Right atrium auricular region (tissue), 2 donors: ENCODE data around the gene OR51B6. TPM values are rescaled to one million over a fixed set of nuclear protein-coding genes. Genes with fewer than 3 reads are reported as not detected.
A peak's percentile ranks its signal among the peaks of the same experiment; 100 is the strongest.

Experiments
- DNase-seq: peaks from one replicate; pipeline ENCODE4 v3.0.0-alpha.2; 2019; ENCODE audit warnings: low spot score
- H3K27ac ChIP-seq, 2 donors: fragments of 200-600 bp; sonication (generic); 1 replicate in 1 of 2; 2 replicates in 1 of 2; pipeline ENCODE4 v1.5.1; 2016 to 2019
- H3K27me3 ChIP-seq, 2 donors: fragments of 200-600 bp; sonication (generic); one replicate each; pipeline versions ENCODE4 v1.5.1 to v1.6.0; 2017 to 2019
- H3K36me3 ChIP-seq: fragments of 200-600 bp; sonication (generic); one replicate; pipeline ENCODE4 v1.5.1; 2016
- H3K4me1 ChIP-seq, 2 donors: fragments of 200-600 bp; sonication (generic); one replicate each; pipeline versions ENCODE4 v1.5.1 to v1.6.0; 2017 to 2019
- H3K4me3 ChIP-seq, 2 donors: fragments of 200-600 bp; sonication (generic); 1 replicate in 1 of 2; 2 replicates in 1 of 2; pipeline ENCODE4 v1.5.1; 2017 to 2019; ENCODE audit warnings: mild to moderate bottlenecking in 1 of 2, moderate library complexity in 1 of 2
- H3K9me3 ChIP-seq, 2 donors: fragments of 200-600 bp; sonication (generic); one replicate each; pipeline ENCODE4 v1.5.1; 2019
- total RNA-seq, 2 donors: library from RNA; depleted of rRNA; stranded (reverse); fragments of >200 nt; gene quantifications; one replicate each; pipeline ENCODE4 v1.1.0, GENCODE V29; 2016
- TF ChIP-seq, protein P1 (sequence below), 2 donors: fragments of 200-600 bp; sonication (generic); IDR thresholded peaks; one replicate each; pipeline ENCODE4 v1.5.1; 2019; ENCODE audit warnings: antibody characterized with exemption in 2 of 2

OR51B6 gene
- total RNA-seq, 2 donors from 2014 or later, result not detected

DNA sequence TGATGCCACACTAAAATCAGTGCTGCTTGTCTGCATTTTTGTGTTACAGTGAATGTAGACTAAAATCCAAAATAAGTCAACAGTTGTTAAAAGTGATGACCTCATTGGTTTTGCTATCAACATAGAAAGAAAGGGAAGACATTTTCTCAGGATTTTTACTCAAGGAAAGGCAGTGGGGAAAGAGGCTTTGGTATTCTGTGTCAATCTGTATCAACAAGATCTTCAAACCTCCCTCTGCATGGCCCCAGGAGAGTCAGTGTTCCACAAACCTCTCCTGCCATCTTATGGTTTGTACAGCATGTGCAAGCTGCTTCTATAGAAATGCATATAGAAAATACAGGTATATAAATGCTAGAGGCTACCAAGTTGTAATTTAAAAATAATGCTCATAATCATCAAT lies 18.5 kb downstream of the OR51B6 start:
- H3K4me1 ChIP-seq, result peaks cover 0 to 10% of the 10 kb centered on the region in 2 donors
- TF ChIP-seq, protein P1, sequence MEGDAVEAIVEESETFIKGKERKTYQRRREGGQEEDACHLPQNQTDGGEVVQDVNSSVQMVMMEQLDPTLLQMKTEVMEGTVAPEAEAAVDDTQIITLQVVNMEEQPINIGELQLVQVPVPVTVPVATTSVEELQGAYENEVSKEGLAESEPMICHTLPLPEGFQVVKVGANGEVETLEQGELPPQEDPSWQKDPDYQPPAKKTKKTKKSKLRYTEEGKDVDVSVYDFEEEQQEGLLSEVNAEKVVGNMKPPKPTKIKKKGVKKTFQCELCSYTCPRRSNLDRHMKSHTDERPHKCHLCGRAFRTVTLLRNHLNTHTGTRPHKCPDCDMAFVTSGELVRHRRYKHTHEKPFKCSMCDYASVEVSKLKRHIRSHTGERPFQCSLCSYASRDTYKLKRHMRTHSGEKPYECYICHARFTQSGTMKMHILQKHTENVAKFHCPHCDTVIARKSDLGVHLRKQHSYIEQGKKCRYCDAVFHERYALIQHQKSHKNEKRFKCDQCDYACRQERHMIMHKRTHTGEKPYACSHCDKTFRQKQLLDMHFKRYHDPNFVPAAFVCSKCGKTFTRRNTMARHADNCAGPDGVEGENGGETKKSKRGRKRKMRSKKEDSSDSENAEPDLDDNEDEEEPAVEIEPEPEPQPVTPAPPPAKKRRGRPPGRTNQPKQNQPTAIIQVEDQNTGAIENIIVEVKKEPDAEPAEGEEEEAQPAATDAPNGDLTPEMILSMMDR (IDR thresholded peaks at IDR 0.05), result no peak
- H3K4me3 ChIP-seq, result no peak overlapping the region
- H3K27ac ChIP-seq, result no peak overlapping the region
- H3K36me3 ChIP-seq, result no peaks in the 10 kb centered on the region
- no peaks in the 10 kb centered on the region for H3K27me3 ChIP-seq
- DNase-seq, result no peak
- H3K9me3 ChIP-seq, result no peaks in the 10 kb centered on the region

DNA sequence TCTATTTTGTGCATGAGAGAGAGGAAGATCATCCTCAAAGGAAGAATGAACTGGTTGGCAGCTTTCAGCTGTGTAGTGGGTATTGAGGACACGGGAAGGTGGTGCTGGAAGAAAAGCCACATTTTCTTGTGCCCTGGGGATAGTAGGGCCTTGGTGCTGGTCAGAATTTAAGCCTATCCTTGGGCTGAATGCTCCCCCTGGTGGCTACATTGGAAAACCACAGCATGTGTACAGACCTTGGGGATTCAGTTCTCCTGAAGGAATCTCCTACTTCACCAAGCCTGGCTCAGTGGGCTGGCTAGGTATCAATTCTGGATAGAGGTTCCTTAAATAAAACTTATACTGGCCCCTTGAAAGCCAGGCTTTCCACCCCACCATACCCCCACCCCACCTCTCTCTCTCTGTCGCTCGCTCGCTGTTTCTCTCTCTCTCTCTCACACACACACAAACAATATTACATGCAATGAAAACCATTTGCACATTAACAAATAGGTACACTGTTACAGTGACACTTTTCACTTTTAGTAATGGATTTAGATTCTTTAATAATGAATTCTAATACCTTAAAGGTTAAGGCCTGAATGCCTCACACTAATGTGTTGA lies 29.5 kb downstream of the OR51B6 start:
- DNase-seq, result no peak
- H3K27ac ChIP-seq, result no peak overlapping the region
- no peak overlapping the region for H3K4me3 ChIP-seq
- H3K9me3 ChIP-seq, result no peaks in the 10 kb centered on the region
- no peaks in the 10 kb centered on the region for H3K4me1 ChIP-seq
- no peaks in the 10 kb centered on the region for H3K27me3 ChIP-seq
- TF ChIP-seq, protein P1 (IDR thresholded peaks at IDR 0.05), result peak in 1 of 2 donors; percentile 81
- H3K36me3 ChIP-seq, result no peaks in the 10 kb centered on the region

DNA sequence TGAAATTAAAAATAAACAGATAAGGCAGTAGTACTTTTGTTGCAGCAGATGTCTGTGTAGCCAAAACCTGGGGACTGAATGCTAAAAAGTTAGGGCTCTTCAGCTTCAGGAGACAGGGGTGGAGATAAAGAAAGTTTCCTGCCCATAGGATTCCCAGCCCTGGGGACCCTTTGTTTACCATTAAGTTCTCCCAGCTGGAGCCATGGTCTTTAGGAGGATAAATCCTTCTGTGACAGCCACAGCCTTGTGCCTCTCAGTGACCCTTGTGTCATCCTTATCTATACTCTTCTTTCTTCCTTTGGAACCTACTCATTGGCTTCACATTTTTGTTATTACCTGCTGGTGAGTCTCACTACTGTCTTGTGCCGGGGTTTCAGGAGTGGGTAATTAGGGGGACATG lies 32.3 kb downstream of the OR51B6 start, which contains the start of gene OR51M1:
Gene OR51M1, plus strand, starts transcription at position 237 of the 400 bp plus-strand sequence. CDS start 5,587 bp downstream, outside the sequence.
- Histone ChIP-seq H3K4me1 (no peaks in the 10 kb centered on the region), H3K9me3 (no peaks in the 10 kb centered on the region), H3K27me3 (no peaks in the 10 kb centered on the region), H3K36me3 (no peaks in the 10 kb centered on the region), H3K4me3 (no peak within 1 kb of the TSS), H3K27ac (no peak within 1 kb of the TSS)
- TF ChIP-seq, protein P1 (IDR thresholded peaks at IDR 0.05), result no peak
- DNase-seq, result no peak

DNA sequence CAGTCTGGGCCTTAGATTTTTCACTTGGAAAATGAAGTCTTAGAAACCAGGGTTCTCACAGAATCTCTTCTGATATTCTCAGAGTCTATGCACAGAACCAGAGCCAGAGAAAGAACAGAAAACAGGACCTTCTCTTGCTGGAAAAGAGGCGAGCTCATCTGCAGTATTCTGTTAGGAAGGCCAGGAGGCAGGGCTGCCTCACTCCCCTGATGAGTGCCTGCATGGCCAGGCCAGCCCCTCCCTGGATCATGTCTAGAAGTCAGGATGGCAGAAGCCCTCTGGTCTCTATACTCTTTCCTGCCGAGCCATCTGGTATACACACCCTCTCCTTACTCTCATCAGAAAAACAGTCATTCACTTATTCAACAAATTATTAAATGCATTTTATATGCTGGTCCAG lies 33.0 kb downstream of the OR51B6 start:
- H3K4me3 ChIP-seq, result no peak overlapping the region
- H3K36me3 ChIP-seq, result no peaks in the 10 kb centered on the region
- TF ChIP-seq, protein P1 (IDR thresholded peaks at IDR 0.05), result no peak
- H3K27me3 ChIP-seq, result no peaks in the 10 kb centered on the region
- H3K9me3 ChIP-seq, result no peaks in the 10 kb centered on the region
- no peaks in the 10 kb centered on the region for H3K4me1 ChIP-seq
- H3K27ac ChIP-seq, result no peak overlapping the region
- no peak for DNase-seq

DNA sequence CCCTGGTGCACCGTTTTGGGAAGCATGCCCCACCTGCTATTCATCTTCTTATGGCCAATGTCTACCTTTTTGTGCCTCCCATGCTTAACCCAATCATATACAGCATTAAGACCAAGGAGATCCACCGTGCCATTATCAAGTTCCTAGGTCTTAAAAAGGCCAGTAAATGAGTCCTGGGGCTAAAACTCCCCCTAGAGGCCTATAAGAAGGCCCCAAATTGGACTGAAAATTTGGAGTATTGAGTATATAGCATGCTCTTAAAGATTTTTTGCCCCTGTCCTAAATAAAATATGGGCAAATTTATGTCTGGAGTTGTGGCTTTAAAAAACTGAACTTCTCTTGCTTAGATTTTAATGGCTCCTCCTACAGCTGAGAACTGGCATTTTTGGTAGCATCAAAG lies 38.9 kb downstream of the OR51B6 start:
- DNase-seq, result no peak
- no peak overlapping the region for H3K4me3 ChIP-seq
- H3K9me3 ChIP-seq, result no peaks in the 10 kb centered on the region
- H3K27me3 ChIP-seq, result no peaks in the 10 kb centered on the region
- no peaks in the 10 kb centered on the region for H3K36me3 ChIP-seq
- H3K27ac ChIP-seq, result no peak overlapping the region
- TF ChIP-seq, protein P1 (IDR thresholded peaks at IDR 0.05), result no peak
- H3K4me1 ChIP-seq, result no peaks in the 10 kb centered on the region

DNA sequence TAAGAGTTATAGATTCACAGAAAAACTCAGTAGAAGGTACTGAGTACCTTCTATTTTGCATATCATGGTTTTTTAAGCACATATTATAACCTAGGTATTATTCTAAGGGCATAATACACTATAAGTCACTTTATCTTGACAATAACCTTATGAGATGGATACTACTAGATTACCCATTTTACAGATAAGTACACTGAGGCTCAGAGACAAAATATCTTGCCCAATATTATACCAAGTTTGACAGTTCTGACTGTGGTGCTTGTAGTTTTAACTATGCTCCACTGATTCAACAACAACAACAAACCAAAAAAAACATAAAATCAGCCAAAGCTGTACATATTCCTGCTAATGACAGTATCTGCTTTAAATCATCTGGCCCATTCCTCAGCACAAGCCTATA lies 42.8 kb downstream of the OR51B6 start:
- Histone ChIP-seq H3K4me3 (no peak overlapping the region), H3K27me3 (no peaks in the 10 kb centered on the region), H3K27ac (no peak overlapping the region), H3K4me1 (no peaks in the 10 kb centered on the region), H3K36me3 (no peaks in the 10 kb centered on the region), H3K9me3 (no peaks in the 10 kb centered on the region)
- no peak for DNase-seq
- TF ChIP-seq, protein P1 (IDR thresholded peaks at IDR 0.05), result no peak
